KMS-11 (cell line): Measurements from ENCODE around the gene LTF.

Experiments
- H2AFZ ChIP-seq: fragments of 200-600 bp; sonication (generic); 2 replicates; pipeline ENCODE4 v1.6.1; 2016; ENCODE audit warnings: antibody characterized with exemption, mixed run types, low read depth
- H3K27ac ChIP-seq: fragments of 200-600 bp; sonication (generic); 2 replicates; pipeline ENCODE4 v1.6.1; 2016; ENCODE audit warnings: mild to moderate bottlenecking, mixed run types
- H3K27me3 ChIP-seq: fragments of 200-600 bp; sonication (generic); 2 replicates; pipeline ENCODE4 v1.6.1; 2017; ENCODE audit warnings: mild to moderate bottlenecking, low read depth, mixed run types, moderate library complexity; ENCODE audit not compliant: insufficient read depth
- H3K36me3 ChIP-seq: fragments of 200-600 bp; sonication (generic); 2 replicates; pipeline ENCODE4 v1.6.1; 2017; ENCODE audit warnings: mild to moderate bottlenecking, mixed run types; ENCODE audit not compliant: insufficient read depth
- H3K4me1 ChIP-seq: fragments of 200-600 bp; sonication (generic); 2 replicates; pipeline ENCODE4 v1.6.1; 2016; ENCODE audit warnings: mild to moderate bottlenecking, low read depth, mixed run types; ENCODE audit not compliant: poor library complexity, severe bottlenecking
- H3K4me2 ChIP-seq: fragments of 200-600 bp; sonication (generic); 2 replicates; pipeline ENCODE4 v1.7.0; 2016; ENCODE audit warnings: mild to moderate bottlenecking, mixed run types
- H3K4me3 ChIP-seq: fragments of 200-600 bp; sonication (generic); IDR thresholded peaks from 2 replicates; pipeline ENCODE4 v1.6.1; 2017; ENCODE audit warnings: low read depth, low read length, mixed read lengths; ENCODE audit not compliant: insufficient read depth
- H3K79me2 ChIP-seq: fragments of 200-600 bp; sonication (generic); 2 replicates; pipeline ENCODE4 v1.6.1; 2016; ENCODE audit warnings: low read depth, mixed run types; ENCODE audit not compliant: insufficient read depth
- H3K9ac ChIP-seq: fragments of 200-600 bp; sonication (generic); 2 replicates; pipeline ENCODE4 v1.6.1; 2016; ENCODE audit warnings: mild to moderate bottlenecking, mixed run types
- H4K20me1 ChIP-seq: fragments of 200-600 bp; sonication (generic); 2 replicates; pipeline ENCODE4 v1.6.1; 2016; ENCODE audit warnings: mild to moderate bottlenecking, mixed run types; ENCODE audit not compliant: insufficient read depth
- TF ChIP-seq, protein P1 (sequence below): fragments of 200-600 bp; sonication (generic); conservative IDR thresholded peaks from 2 replicates; pipeline ENCODE4 v1.6.1; 2017; ENCODE audit warnings: low read depth, mild to moderate bottlenecking, antibody characterized with exemption, low read length, moderate library complexity, mixed read lengths

The LTF gene

DNA sequence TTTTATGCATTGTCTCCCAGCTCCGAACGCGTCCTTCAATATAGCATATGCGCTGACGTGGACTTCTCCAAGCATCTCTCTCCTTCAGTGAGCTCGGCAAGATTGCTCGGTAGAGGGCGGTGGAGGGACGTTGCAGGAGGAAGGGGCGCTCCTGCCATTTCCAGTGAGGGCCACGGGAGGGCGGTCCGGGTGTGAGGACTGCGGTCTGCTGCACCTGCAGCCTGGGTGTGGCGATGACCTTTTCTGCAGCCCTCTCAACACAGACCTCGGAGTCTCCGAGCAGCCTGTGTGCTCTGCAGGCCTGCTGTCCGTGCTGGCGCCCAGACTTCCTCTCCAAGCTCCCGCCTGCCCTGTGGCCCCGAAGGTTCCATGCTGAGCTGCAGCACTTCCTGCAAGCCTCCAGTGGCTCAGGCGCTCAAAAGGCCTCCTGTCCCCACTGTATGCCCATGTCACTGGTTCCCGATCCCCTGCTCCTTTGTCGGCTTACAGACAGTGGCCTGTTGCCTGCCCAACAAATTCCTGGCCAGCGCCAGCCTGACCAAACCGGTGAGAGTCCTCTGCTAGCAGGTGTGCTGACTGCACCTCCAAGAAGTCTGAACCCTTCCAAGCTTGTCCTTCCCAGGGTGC lies 24.1 kb upstream of the LTF start:
- Histone ChIP-seq H3K27me3 (no peaks in the 10 kb centered on the region), H3K79me2 (no peaks in the 10 kb centered on the region), H3K27ac (no peak overlapping the region), H3K4me1 (peaks cover 7% of the 10 kb centered on the region), H3K36me3 (no peaks in the 10 kb centered on the region), H2AFZ (peak overlapping the region; percentile 80), H3K4me2 (peak overlapping the region; percentile 61), H3K4me3 (no peak overlapping the region), H4K20me1 (no peaks in the 10 kb centered on the region), H3K9ac (no peak overlapping the region; the same call in 1 of the 2 replicates)
- TF ChIP-seq, protein P1, sequence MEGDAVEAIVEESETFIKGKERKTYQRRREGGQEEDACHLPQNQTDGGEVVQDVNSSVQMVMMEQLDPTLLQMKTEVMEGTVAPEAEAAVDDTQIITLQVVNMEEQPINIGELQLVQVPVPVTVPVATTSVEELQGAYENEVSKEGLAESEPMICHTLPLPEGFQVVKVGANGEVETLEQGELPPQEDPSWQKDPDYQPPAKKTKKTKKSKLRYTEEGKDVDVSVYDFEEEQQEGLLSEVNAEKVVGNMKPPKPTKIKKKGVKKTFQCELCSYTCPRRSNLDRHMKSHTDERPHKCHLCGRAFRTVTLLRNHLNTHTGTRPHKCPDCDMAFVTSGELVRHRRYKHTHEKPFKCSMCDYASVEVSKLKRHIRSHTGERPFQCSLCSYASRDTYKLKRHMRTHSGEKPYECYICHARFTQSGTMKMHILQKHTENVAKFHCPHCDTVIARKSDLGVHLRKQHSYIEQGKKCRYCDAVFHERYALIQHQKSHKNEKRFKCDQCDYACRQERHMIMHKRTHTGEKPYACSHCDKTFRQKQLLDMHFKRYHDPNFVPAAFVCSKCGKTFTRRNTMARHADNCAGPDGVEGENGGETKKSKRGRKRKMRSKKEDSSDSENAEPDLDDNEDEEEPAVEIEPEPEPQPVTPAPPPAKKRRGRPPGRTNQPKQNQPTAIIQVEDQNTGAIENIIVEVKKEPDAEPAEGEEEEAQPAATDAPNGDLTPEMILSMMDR: peak; percentile 87

- H3K4me2 ChIP-seq: no peak overlapping the region
- H4K20me1 ChIP-seq: no peaks in the 10 kb centered on the region
- TF ChIP-seq, protein P1: no peak
- no peak overlapping the region for H2AFZ ChIP-seq
- no peaks in the 10 kb centered on the region for H3K36me3 ChIP-seq
- H3K4me1 ChIP-seq: peaks cover 7% of the 10 kb centered on the region
- H3K9ac ChIP-seq: no peak overlapping the region
- H3K79me2 ChIP-seq: no peaks in the 10 kb centered on the region
- H3K27me3 ChIP-seq: no peaks in the 10 kb centered on the region
- no peak overlapping the region for H3K4me3 ChIP-seq
- no peak overlapping the region for H3K27ac ChIP-seq
Measured at GRCh38 chr3:46485779-46486175, 21.1 kb upstream of the LTF start.

DNA sequence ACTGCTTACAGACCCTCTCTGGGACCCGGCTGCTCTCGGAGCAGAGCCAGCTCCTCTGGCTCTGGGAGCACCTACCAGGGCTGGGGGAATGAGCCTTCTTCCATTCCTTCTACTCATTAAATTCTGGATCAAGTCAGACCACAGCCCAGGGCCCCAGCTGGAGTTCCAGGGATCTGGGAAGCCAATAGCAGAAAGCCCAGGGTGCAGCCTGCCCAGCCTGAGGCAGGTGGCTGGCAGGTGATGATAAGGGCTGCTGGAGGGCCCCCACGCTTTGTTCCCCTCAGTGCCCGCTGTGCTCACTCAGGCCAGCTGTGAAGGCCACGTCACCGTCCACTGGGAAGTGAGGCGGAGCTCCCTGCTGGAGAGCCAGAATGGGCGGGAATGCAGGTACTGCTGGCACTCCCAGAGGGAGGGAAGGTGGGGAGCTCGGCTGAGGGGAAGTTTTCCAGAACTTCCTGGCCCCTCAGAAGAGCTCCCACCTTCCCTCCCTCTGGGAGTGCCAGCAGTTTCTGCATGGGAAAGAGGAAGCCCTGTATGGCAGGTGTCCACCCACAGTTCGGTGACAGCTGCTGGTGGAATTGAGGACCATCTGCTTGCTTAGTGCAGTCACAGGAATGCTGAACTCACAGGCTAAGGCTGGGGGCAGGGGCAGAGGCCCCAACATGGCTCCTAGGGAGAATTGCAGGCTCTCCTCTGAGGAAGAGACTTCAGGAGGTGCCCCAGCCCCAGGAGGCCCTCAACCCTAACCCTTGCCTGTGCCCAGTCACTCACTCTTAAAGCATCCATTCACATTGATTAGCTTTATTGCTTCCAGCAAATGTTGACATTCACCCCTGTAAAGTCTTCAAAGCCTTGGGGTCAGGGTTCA lies 20.4 kb upstream of the LTF start:
- Histone ChIP-seq H2AFZ (no peak overlapping the region), H3K4me2 (no peak overlapping the region), H3K27me3 (no peaks in the 10 kb centered on the region), H3K27ac (no peak overlapping the region), H3K9ac (no peak overlapping the region), H3K4me3 (no peak overlapping the region), H3K4me1 (peaks cover 7% of the 10 kb centered on the region), H3K79me2 (no peaks in the 10 kb centered on the region), H4K20me1 (no peaks in the 10 kb centered on the region), H3K36me3 (no peaks in the 10 kb centered on the region)
- TF ChIP-seq, protein P1: no peak

- no peak overlapping the region for H3K4me3 ChIP-seq
- no peak overlapping the region for H3K4me2 ChIP-seq
- H2AFZ ChIP-seq: no peak overlapping the region
- no peaks in the 10 kb centered on the region for H4K20me1 ChIP-seq
- H3K27ac ChIP-seq: no peak overlapping the region
- TF ChIP-seq, protein P1: no peak
- H3K9ac ChIP-seq: no peak overlapping the region
- no peaks in the 10 kb centered on the region for H3K27me3 ChIP-seq
- peaks cover 6% of the 10 kb centered on the region for H3K4me1 ChIP-seq
- H3K36me3 ChIP-seq: no peaks in the 10 kb centered on the region
- no peaks in the 10 kb centered on the region for H3K79me2 ChIP-seq
Measured at GRCh38 chr3:46484388-46484787, 19.7 kb upstream of the LTF start.
